Glutamatergic neuron (in vitro differentiated cells): ENCODE data around the gene SPATA31D3. TPM values are rescaled to one million over a fixed set of nuclear protein-coding genes. Genes with fewer than 3 reads are reported as not detected.
"Not testable (repeated sequence)": the region's sequence is repeated elsewhere in the genome, so short reads cannot be mapped to it uniquely, and the experiment has no call there.

ENCODE experiments used
- DNase-seq: peaks from one replicate; pipeline ENCODE4 v3.0.0; 2022
- H3K27ac Mint-ChIP-seq: one replicate; pipeline ENCODE4 v1.8.0; 2020; ENCODE audit warnings: mild to moderate bottlenecking, mixed read lengths, inconsistent platforms; ENCODE audit not compliant: unreplicated experiment
- H3K27me3 Mint-ChIP-seq: one replicate; pipeline ENCODE4 v1.8.0; 2020; ENCODE audit warnings: mild to moderate bottlenecking, moderate library complexity, mixed read lengths, inconsistent platforms; ENCODE audit not compliant: unreplicated experiment
- H3K36me3 Mint-ChIP-seq: one replicate; pipeline ENCODE4 v1.8.0; 2020; ENCODE audit warnings: mild to moderate bottlenecking, mixed read lengths, inconsistent platforms; ENCODE audit not compliant: unreplicated experiment
- H3K4me1 Mint-ChIP-seq: one replicate; pipeline ENCODE4 v1.8.0; 2020; ENCODE audit warnings: mild to moderate bottlenecking, low read depth, mixed read lengths, inconsistent platforms; ENCODE audit not compliant: unreplicated experiment
- H3K4me3 Mint-ChIP-seq: one replicate; pipeline ENCODE4 v1.8.0; 2020; ENCODE audit warnings: mild to moderate bottlenecking, mixed read lengths, inconsistent platforms; ENCODE audit not compliant: unreplicated experiment
- H3K9me3 Mint-ChIP-seq: one replicate; pipeline ENCODE4 v1.8.0; 2020; ENCODE audit warnings: mild to moderate bottlenecking, moderate library complexity, mixed read lengths, inconsistent platforms; ENCODE audit not compliant: unreplicated experiment
- CTCF ChIP-seq: fragments of 200-600 bp; sonication (generic); IDR thresholded peaks from one replicate; pipeline ENCODE4 v1.5.0; 2021; ENCODE audit not compliant: partially characterized antibody, unreplicated experiment
- total RNA-seq: library from RNA; stranded (reverse); fragmentation: NEBNext Ultra II Directional; extraction: Animal tissue kit (Norgen Biotek cat#: 25700); gene quantifications from one replicate; pipeline ENCODE4 v1.2.1, GENCODE V29; 2021; ENCODE audit not compliant: unreplicated experiment

The SPATA31D3 gene
- total RNA-seq, 1 donor from 2014 or later: not detected

GRCh38 chr9:81902626-81903025 lies 40.7 kb upstream of the SPATA31D3 start:
- TF ChIP-seq CTCF: no peak
- no peak overlapping the region for H3K4me3 Mint-ChIP-seq
- no peaks in the 10 kb centered on the region for H3K36me3 Mint-ChIP-seq
- H3K27ac Mint-ChIP-seq: no peak overlapping the region
- H3K9me3 Mint-ChIP-seq: no peaks in the 10 kb centered on the region
- DNase-seq: no peak
- peaks cover 3% of the 10 kb centered on the region for H3K4me1 Mint-ChIP-seq
- H3K27me3 Mint-ChIP-seq: no peaks in the 10 kb centered on the region

- H3K9me3 Mint-ChIP-seq: no peaks in the 10 kb centered on the region
- H3K4me1 Mint-ChIP-seq: no peaks in the 10 kb centered on the region
- no peaks in the 10 kb centered on the region for H3K27me3 Mint-ChIP-seq
- TF ChIP-seq CTCF: no peak
- no peak for DNase-seq
- no peak overlapping the region for H3K27ac Mint-ChIP-seq
- H3K36me3 Mint-ChIP-seq: no peaks in the 10 kb centered on the region
- no peak overlapping the region for H3K4me3 Mint-ChIP-seq
Observed at GRCh38 chr9:81906671-81907070, 36.6 kb upstream of the SPATA31D3 start.

- no peak for TF ChIP-seq CTCF
- DNase-seq: no peak
- Mint-ChIP-seq H3K27me3 (no peaks in the 10 kb centered on the region), H3K27ac (no peak overlapping the region), H3K9me3 (no peaks in the 10 kb centered on the region), H3K4me3 (no peak overlapping the region), H3K4me1 (no peaks in the 10 kb centered on the region), H3K36me3 (no peaks in the 10 kb centered on the region)
Observed at GRCh38 chr9:81912135-81912534, 31.2 kb upstream of the SPATA31D3 start.

GRCh38 chr9:81915801-81916505 lies 27.3 kb upstream of the SPATA31D3 start:
- Mint-ChIP-seq H3K9me3 (no peaks in the 10 kb centered on the region), H3K4me3 (no peak overlapping the region), H3K4me1 (no peaks in the 10 kb centered on the region), H3K27ac (no peak overlapping the region), H3K27me3 (no peaks in the 10 kb centered on the region), H3K36me3 (no peaks in the 10 kb centered on the region)
- no peak for DNase-seq
- no peak for TF ChIP-seq CTCF

GRCh38 chr9:81918507-81918906 lies 24.8 kb upstream of the SPATA31D3 start:
- H3K4me3 Mint-ChIP-seq, H3K4me1 Mint-ChIP-seq, H3K36me3 Mint-ChIP-seq, H3K27me3 Mint-ChIP-seq, H3K27ac Mint-ChIP-seq, H3K9me3 Mint-ChIP-seq, DNase-seq: not testable (repeated sequence)

GRCh38 chr9:81928305-81928704 lies 15.0 kb upstream of the SPATA31D3 start, which contains the start of gene SPATA31D4:
TSS of gene SPATA31D4 (plus strand) at chr9:81928428. CDS start at chr9:81928514, 86 bp downstream.
- H3K27ac Mint-ChIP-seq, H3K9me3 Mint-ChIP-seq, H3K4me3 Mint-ChIP-seq, H3K4me1 Mint-ChIP-seq, H3K36me3 Mint-ChIP-seq, H3K27me3 Mint-ChIP-seq, DNase-seq: not testable (repeated sequence)

- H3K27ac Mint-ChIP-seq, H3K4me1 Mint-ChIP-seq, H3K36me3 Mint-ChIP-seq, DNase-seq, H3K4me3 Mint-ChIP-seq, H3K9me3 Mint-ChIP-seq, H3K27me3 Mint-ChIP-seq: not testable (repeated sequence)
Observed at GRCh38 chr9:81930147-81930546, 13.2 kb upstream of the SPATA31D3 start.

- H3K36me3 Mint-ChIP-seq, H3K4me1 Mint-ChIP-seq, DNase-seq, H3K27ac Mint-ChIP-seq, H3K27me3 Mint-ChIP-seq, H3K9me3 Mint-ChIP-seq, H3K4me3 Mint-ChIP-seq: not testable (repeated sequence)
Observed at GRCh38 chr9:81933547-81933946, 9.8 kb upstream of the SPATA31D3 start.

- not testable (repeated sequence) for H3K27me3 Mint-ChIP-seq, H3K4me1 Mint-ChIP-seq, H3K4me3 Mint-ChIP-seq, H3K9me3 Mint-ChIP-seq, H3K36me3 Mint-ChIP-seq, DNase-seq, H3K27ac Mint-ChIP-seq
Observed at GRCh38 chr9:81948650-81949049, 5.3 kb downstream of the SPATA31D3 start.
